GM20000 (cell line): ENCODE results near the gene PLAGL1.

Source experiments
- DNase-seq: peaks from one replicate; pipeline ENCODE4 v3.0.0; 2012; ENCODE audit warnings: low spot score
- CTCF ChIP-seq: IDR thresholded peaks from 2 replicates; pipeline ENCODE4 v1.5.1; 2012; ENCODE audit warnings: mild to moderate bottlenecking, control low read depth; ENCODE audit errors: extremely low read depth, missing control alignments

The PLAGL1 gene

GRCh38 chr6:143982968-143983367, 25.1 kb downstream of the PLAGL1 start:
- no peak for TF ChIP-seq CTCF
- DNase-seq, result no peak

- no peak for DNase-seq
- no peak for TF ChIP-seq CTCF
Measured at GRCh38 chr6:143980921-143981320, 27.1 kb downstream of the PLAGL1 start.

- TF ChIP-seq CTCF, result no peak
- DNase-seq, result no peak
Measured at GRCh38 chr6:143976806-143977349, 31.2 kb downstream of the PLAGL1 start.

- DNase-seq, result no peak
Measured at GRCh38 chr6:143974089-143974488, 34.0 kb downstream of the PLAGL1 start.

GRCh38 chr6:143973097-143973966, 34.7 kb downstream of the PLAGL1 start:
- TF ChIP-seq CTCF, result no peak
- DNase-seq, result no peak

More at GRCh38 chr6:143974089-143974488, 34.0 kb downstream of the PLAGL1 start:
- TF ChIP-seq CTCF, result no peak

GRCh38 chr6:143971482-143972205, 36.4 kb downstream of the PLAGL1 start:
- no peak for TF ChIP-seq CTCF
- no peak for DNase-seq
